Sigmoid colon (tissue), 7 donors: ENCODE data around the gene MOK. TPM values are rescaled to one million over a fixed set of nuclear protein-coding genes. Genes with fewer than 3 reads are reported as not detected.
"Not testable (repeated sequence)": the region's sequence is repeated elsewhere in the genome, so short reads cannot be mapped to it uniquely, and the experiment has no call there.

ENCODE experiments used
- DNase-seq: peaks from one replicate; pipeline ENCODE4 v3.0.0-alpha.2; 2019
- H3K27ac ChIP-seq, 4 donors: fragments of 200-600 bp; sonication (generic); one replicate each; pipeline ENCODE4 v1.5.1; 2016 to 2019; ENCODE audit warnings: mild to moderate bottlenecking in 1 of 4
- H3K27me3 ChIP-seq, 3 donors: fragments of 200-600 bp; sonication (generic); one replicate each; pipeline ENCODE4 v1.5.1; 2019; ENCODE audit warnings: mild to moderate bottlenecking in 1 of 3
- H3K36me3 ChIP-seq, 4 donors: fragments of 200-600 bp; sonication (generic); one replicate each; pipeline ENCODE4 v1.5.1; 2016 to 2019
- H3K4me1 ChIP-seq, 4 donors: fragments of 200-600 bp; sonication (generic); one replicate each; pipeline ENCODE4 v1.5.1; 2017 to 2019
- H3K4me3 ChIP-seq, 4 donors: fragments of 200-600 bp; sonication (generic); one replicate each; pipeline ENCODE4 v1.5.1; 2017 to 2019; ENCODE audit warnings: mild to moderate bottlenecking in 2 of 4, moderate library complexity in 1 of 4
- H3K9me3 ChIP-seq, 4 donors: fragments of 200-600 bp in 3 of 4; sonication (generic) in 3 of 4; one replicate each; pipeline versions ENCODE4 v1.5.1 to v1.6.1; 2013 to 2019
- EP300 ChIP-seq, 4 donors: sonication (generic); formaldehyde crosslinking; IDR thresholded peaks; one replicate each; pipeline ENCODE4 v1.6.1; 2017; ENCODE audit warnings: antibody characterized with exemption in 4 of 4
- POLR2A ChIP-seq, 2 donors: fragments of 450-650 bp; IDR thresholded peaks; one replicate each; pipeline ENCODE4 v1.6.1; 2016; ENCODE audit warnings: antibody characterized with exemption in 2 of 2, mild to moderate bottlenecking in 2 of 2, moderate library complexity in 2 of 2
- POLR2AphosphoS5 ChIP-seq, 4 donors: sonication (generic); formaldehyde crosslinking; IDR thresholded peaks; one replicate each; pipeline ENCODE4 v1.6.1; 2017; ENCODE audit warnings: antibody characterized with exemption in 4 of 4
- WGBS, 2 donors: extraction: QIAGEN DNeasy Blood & Tissue Kit; methylation state at CpG; one replicate each; pipeline ENCODE4 v1.1.7; 2013; 5-methylcytosine and 5-hydroxymethylcytosine counted together
- intact Hi-C: fragments of 100-400 bp; cut with DNase I; formaldehyde crosslinking; loops from one replicate; pipeline ENCODE4 v1.15.1; 2023
- polyA plus RNA-seq, 3 donors: library from polyadenylated mRNA; stranded (reverse); fragments of 200-250 nt; gene quantifications; one replicate each; pipeline ENCODE4 v1.2.3, GENCODE V29; 2013
- total RNA-seq, 4 donors: library from RNA; depleted of rRNA; stranded (reverse); fragments of >200 nt; gene quantifications; one replicate each; pipeline ENCODE4 v1.1.0, GENCODE V29; 2016
- TF ChIP-seq, protein P1 (sequence below), 4 experiments: fragments of 450-650 bp in 3 of 4; fragments of 200-600 bp in 1 of 4; IDR thresholded peaks; one replicate each; pipeline ENCODE4 v1.5.1; 2016 to 2019; ENCODE audit warnings: antibody characterized with exemption in 4 of 4, mild to moderate bottlenecking in 3 of 4, moderate library complexity in 2 of 4
- donor health status: healthy with polysubstance abuse.
- donor health status: Bipolar disorder and iron deficiency.
- donor health status: healthy.

MOK gene, protein sequence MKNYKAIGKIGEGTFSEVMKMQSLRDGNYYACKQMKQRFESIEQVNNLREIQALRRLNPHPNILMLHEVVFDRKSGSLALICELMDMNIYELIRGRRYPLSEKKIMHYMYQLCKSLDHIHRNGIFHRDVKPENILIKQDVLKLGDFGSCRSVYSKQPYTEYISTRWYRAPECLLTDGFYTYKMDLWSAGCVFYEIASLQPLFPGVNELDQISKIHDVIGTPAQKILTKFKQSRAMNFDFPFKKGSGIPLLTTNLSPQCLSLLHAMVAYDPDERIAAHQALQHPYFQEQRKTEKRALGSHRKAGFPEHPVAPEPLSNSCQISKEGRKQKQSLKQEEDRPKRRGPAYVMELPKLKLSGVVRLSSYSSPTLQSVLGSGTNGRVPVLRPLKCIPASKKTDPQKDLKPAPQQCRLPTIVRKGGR
- 10 to 100 TPM in 2 of 4 donors, 1 to 10 TPM in 2; 7.5 to 17.2 (median 11.2) TPM for total RNA-seq
- polyA plus RNA-seq, result 10 to 100 TPM in 1 of 3 donors, 1 to 10 TPM in 2; 1.8 to 10.2 (median 6.0) TPM

DNA sequence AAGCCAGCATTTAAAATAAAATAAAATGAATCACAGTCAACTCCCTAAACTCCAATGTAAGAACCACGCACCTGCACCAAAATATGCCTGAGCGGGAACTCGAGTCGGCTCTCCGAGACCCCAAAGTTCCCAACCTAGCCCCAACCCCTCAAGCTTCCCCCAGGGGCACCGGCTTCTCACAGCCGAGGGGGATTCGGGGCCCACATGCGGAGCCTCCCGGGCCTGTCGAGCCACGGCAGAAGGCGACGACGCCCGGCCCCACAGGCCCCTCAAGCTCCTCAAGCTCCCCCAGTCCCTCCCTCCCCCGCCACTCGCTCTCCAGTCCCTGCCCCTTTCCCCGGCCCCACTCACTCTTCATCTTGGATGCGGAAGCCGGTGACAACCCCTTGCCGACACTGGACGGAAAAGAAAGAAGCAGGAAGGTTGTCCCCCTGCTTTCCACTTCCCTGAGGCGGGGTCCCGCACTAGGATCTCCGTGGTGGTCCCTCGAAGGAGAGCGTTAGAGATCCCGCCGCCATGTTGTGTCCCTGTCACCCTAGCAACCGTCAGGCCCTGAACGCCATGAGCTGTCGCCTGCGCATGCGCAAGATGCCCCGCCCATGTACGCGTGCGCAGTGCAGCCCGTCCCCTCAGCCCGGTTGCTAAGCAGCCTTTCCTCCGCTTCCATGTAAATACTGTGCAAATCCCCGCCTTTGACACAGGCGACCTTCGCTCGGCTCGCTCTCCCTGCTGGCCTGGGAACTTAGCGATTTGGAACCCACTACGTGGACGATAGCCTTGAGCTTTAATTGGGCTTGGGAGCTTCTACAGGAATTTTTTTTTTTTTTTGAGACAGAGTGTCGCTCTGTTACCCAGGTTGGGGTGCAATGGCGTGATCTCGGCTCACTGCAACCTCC is at the start of gene MOK:
Gene MOK (minus strand): TSS at position 554 of the 896 bp plus-strand sequence. CDS start 196 bp downstream, at position 358.
- H3K9me3 ChIP-seq, result no peaks in the 10 kb centered on the region
- peak; percentile 97 for DNase-seq
- no peaks in the 10 kb centered on the region for H3K36me3 ChIP-seq
- peak in 2 of 4 donors; percentile 18 to 80 for TF ChIP-seq POLR2AphosphoS5 (IDR thresholded peaks at IDR 0.05)
- no peak for TF ChIP-seq EP300 (IDR thresholded peaks at IDR 0.05)
- peaks cover 0 to 17% (median 5%) of the 10 kb centered on the region in 4 donors for H3K4me1 ChIP-seq
- H3K4me3 ChIP-seq, result peak within 1 kb of the TSS; percentile 60 to 81 (median 64)
- intact Hi-C loops, result loop anchor here (2.0 kb wide), 1 partner anchor 166 kb away; the partner anchor contains the start of gene WDR20
- H3K27me3 ChIP-seq, result no peaks in the 10 kb centered on the region
- 0 to 1% methylated on average over 53 of the region's 53 CpGs for WGBS, 2 donors
- H3K27ac ChIP-seq, result peak within 1 kb of the TSS; percentile 52 to 69 (median 64)

DNA sequence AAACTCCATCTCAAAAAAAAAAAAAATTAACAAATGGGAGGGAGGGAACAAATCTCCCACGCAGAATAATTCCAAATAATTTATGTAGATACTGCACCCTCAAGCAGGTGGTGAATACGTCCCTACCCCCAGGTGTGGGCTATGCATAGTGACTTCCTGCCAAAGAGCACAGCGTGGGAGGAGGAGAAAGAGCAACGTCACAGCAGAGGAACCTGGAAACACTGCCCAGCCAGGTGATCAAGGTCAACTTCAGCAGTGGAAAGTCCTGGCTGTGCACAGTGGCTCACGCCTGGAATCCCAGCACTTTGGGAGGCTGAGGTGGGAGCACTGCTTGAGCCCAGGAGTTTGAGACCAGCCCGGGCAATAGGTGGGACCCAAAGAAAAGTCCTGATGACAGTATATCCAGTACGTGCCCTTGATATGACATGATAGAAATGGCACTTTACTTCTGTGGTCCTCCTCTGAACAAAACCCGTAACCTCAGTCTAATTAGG is 48.2 kb upstream of the MOK start:
- H3K36me3 ChIP-seq, result peaks cover 18 to 90% (median 49%) of the 10 kb centered on the region in 4 donors
- no peaks in the 10 kb centered on the region for H3K27me3 ChIP-seq
- TF ChIP-seq POLR2A (IDR thresholded peaks at IDR 0.05) (no peak), POLR2AphosphoS5 (IDR thresholded peaks at IDR 0.05) (no peak), EP300 (IDR thresholded peaks at IDR 0.05) (no peak)
- TF ChIP-seq, protein P1, sequence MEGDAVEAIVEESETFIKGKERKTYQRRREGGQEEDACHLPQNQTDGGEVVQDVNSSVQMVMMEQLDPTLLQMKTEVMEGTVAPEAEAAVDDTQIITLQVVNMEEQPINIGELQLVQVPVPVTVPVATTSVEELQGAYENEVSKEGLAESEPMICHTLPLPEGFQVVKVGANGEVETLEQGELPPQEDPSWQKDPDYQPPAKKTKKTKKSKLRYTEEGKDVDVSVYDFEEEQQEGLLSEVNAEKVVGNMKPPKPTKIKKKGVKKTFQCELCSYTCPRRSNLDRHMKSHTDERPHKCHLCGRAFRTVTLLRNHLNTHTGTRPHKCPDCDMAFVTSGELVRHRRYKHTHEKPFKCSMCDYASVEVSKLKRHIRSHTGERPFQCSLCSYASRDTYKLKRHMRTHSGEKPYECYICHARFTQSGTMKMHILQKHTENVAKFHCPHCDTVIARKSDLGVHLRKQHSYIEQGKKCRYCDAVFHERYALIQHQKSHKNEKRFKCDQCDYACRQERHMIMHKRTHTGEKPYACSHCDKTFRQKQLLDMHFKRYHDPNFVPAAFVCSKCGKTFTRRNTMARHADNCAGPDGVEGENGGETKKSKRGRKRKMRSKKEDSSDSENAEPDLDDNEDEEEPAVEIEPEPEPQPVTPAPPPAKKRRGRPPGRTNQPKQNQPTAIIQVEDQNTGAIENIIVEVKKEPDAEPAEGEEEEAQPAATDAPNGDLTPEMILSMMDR (IDR thresholded peaks at IDR 0.05), result no peak
- 87 to 89% methylated on average over 8 of the region's 8 CpGs for WGBS, 2 donors
- H3K27ac ChIP-seq, result no peak overlapping the region
- intact Hi-C loops, result no loop called here
- H3K4me1 ChIP-seq, result no peaks in the 10 kb centered on the region
- H3K9me3 ChIP-seq, result no peaks in the 10 kb centered on the region
- H3K4me3 ChIP-seq, result no peak overlapping the region
- no peak for DNase-seq

DNA sequence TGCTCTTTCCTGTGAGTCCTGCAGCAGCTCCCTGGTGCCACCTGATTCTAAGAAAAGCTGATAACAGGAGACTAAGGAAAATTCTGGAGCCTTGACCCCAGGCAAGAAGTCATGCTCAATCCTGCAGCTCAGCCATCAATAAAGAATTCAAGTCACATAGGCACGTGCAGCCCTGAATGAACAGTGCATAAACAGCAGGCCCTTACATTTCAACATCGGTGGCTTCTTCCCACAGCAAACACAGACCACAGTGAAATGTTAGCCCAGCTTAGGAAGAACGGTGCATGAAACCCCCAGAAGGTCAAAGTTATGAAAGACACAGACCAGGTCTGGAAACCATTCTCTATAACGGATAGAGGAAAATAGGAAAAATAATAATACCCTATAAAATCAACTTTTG is 47.2 kb upstream of the MOK start:
- no peak for TF ChIP-seq EP300 (IDR thresholded peaks at IDR 0.05)
- no peak for TF ChIP-seq POLR2A (IDR thresholded peaks at IDR 0.05)
- TF ChIP-seq POLR2AphosphoS5 (IDR thresholded peaks at IDR 0.05), result no peak
- TF ChIP-seq, protein P1 (IDR thresholded peaks at IDR 0.05), result no peak
- Histone ChIP-seq H3K27me3 (no peaks in the 10 kb centered on the region), H3K4me1 (no peaks in the 10 kb centered on the region), H3K9me3 (no peaks in the 10 kb centered on the region), H3K36me3 (peaks cover 11 to 90% (median 51%) of the 10 kb centered on the region in 4 donors), H3K4me3 (no peak overlapping the region), H3K27ac (no peak overlapping the region)
- DNase-seq, result no peak
- intact Hi-C loops, result no loop called here
- 94% methylated on average over 4 of the region's 4 CpGs for WGBS, 2 donors

DNA sequence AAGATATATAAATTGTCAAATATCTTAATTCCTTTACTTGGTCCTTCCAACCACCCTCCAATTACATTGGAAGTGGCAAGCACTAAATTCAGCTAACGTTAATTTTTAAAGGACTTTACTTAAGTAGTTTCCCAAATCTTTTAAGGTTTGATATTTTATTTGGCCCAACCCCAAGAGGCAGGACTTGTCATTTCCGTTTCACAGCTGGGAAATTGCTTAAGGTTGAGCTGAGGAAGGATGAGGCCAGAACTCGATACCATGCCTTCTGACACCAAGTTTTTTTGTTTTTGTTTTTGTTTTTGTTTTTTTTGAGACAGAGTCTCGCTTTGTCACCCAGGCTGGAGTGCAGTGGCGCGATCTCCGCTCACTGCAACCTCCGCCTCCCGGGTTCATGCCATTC is 46.6 kb upstream of the MOK start:
- H3K4me3 ChIP-seq, H3K27me3 ChIP-seq, H3K4me1 ChIP-seq, DNase-seq, H3K27ac ChIP-seq, intact Hi-C loops, H3K9me3 ChIP-seq: not testable (repeated sequence)
- WGBS, 2 donors, result 93% methylated on average over 9 of the region's 9 CpGs
- H3K36me3 ChIP-seq, result peaks cover 16 to 90% (median 51%) of the 10 kb centered on the region in 4 donors

DNA sequence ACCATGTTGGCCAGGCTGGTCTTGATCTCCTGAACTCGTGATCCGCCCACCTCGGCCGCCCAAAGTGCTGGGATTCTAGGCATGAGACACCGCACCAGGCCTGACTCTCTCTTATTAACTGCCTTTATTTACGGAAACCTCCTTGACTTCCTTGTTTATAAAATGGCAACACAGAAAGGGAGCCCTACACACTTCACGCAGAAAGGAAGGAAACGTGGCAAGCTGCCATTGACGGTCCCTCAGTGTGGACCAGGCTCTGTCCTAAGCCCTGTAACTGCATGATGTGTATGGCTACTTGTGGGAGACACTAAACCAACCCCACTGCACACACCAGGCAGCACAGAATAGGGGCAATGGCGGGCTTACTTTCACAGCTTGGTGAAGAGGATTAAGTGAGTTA is 46.1 kb upstream of the MOK start:
- H3K9me3 ChIP-seq, result no peaks in the 10 kb centered on the region
- WGBS, 2 donors, result 88 to 94% methylated on average over 10 of the region's 10 CpGs
- intact Hi-C loops, result no loop called here
- TF ChIP-seq EP300 (IDR thresholded peaks at IDR 0.05), result no peak
- TF ChIP-seq POLR2A (IDR thresholded peaks at IDR 0.05), result no peak
- TF ChIP-seq POLR2AphosphoS5 (IDR thresholded peaks at IDR 0.05), result no peak
- TF ChIP-seq, protein P1 (IDR thresholded peaks at IDR 0.05), result no peak
- no peak for DNase-seq
- H3K36me3 ChIP-seq, result peaks cover 16 to 90% (median 55%) of the 10 kb centered on the region in 4 donors
- no peak overlapping the region for H3K4me3 ChIP-seq
- no peaks in the 10 kb centered on the region for H3K27me3 ChIP-seq
- H3K27ac ChIP-seq, result peak overlapping the region in 1 of 4 donors; percentile 19
- H3K4me1 ChIP-seq, result no peaks in the 10 kb centered on the region
